ENCODE measurements around the gene SIPA1L2.

The SIPA1L2 gene

GRCh38 chr1:232641507-232641906, 11.6 kb upstream of the SIPA1L2 start:
- DNase-seq = no peak

- no peak for DNase-seq
These were observed 6.9 kb upstream of the SIPA1L2 start for GRCh38 chr1:232636799-232637198.

- peak in 1 of 2 donors; percentile 63 for DNase-seq
These were observed 5.9 kb upstream of the SIPA1L2 start for GRCh38 chr1:232635778-232636356.

GRCh38 chr1:232635279-232635678, 5.3 kb upstream of the SIPA1L2 start:
- DNase-seq = no peak

GRCh38 chr1:232634096-232634495, 4.2 kb upstream of the SIPA1L2 start:
- peak in 1 of 2 donors; percentile 13 for DNase-seq

GRCh38 chr1:232630894-232631195, 912 bp upstream of the SIPA1L2 start:
- no peak for DNase-seq

- peak in 1 of 2 donors; percentile 24 for DNase-seq
These were observed 485 bp downstream of the SIPA1L2 start for GRCh38 chr1:232629250-232630046.

- peak in 1 of 2 donors; percentile 90 for DNase-seq
These were observed 1.3 kb downstream of the SIPA1L2 start for GRCh38 chr1:232628335-232629249.

GRCh38 chr1:232627645-232628334, 2.1 kb downstream of the SIPA1L2 start:
- peak in 1 of 2 donors; percentile 50 for DNase-seq

- no peak for DNase-seq
These were observed 2.8 kb downstream of the SIPA1L2 start for GRCh38 chr1:232627171-232627570.

GRCh38 chr1:232626452-232626851, 3.5 kb downstream of the SIPA1L2 start:
- DNase-seq = no peak

GRCh38 chr1:232625319-232625868, 4.5 kb downstream of the SIPA1L2 start:
- DNase-seq = no peak

GRCh38 chr1:232624546-232625281, 5.2 kb downstream of the SIPA1L2 start:
- no peak for DNase-seq

GRCh38 chr1:232622981-232623380, 7.0 kb downstream of the SIPA1L2 start:
- DNase-seq = no peak

GRCh38 chr1:232622378-232622777, 7.6 kb downstream of the SIPA1L2 start:
- DNase-seq = no peak

- DNase-seq = no peak
These were observed 8.9 kb downstream of the SIPA1L2 start for GRCh38 chr1:232621050-232621449.

GRCh38 chr1:232620356-232620969, 9.5 kb downstream of the SIPA1L2 start:
- peak; percentile 20 to 71 for DNase-seq

GRCh38 chr1:232617237-232617636, 12.7 kb downstream of the SIPA1L2 start:
- DNase-seq = no peak

GRCh38 chr1:232615306-232615800, 14.6 kb downstream of the SIPA1L2 start:
- no peak for DNase-seq

- no peak for DNase-seq
These were observed 15.1 kb downstream of the SIPA1L2 start for GRCh38 chr1:232614811-232615210.

GRCh38 chr1:232613752-232614381, 16.1 kb downstream of the SIPA1L2 start:
- DNase-seq = no peak
